Sigmoid colon (tissue), 3 donors: ENCODE results near the gene SIRT1.

Experiments used
- POLR2A ChIP-seq, 2 donors: fragments of 450-650 bp; IDR thresholded peaks; one replicate each; pipeline ENCODE4 v1.6.1; 2016; ENCODE audit warnings: antibody characterized with exemption in 2 of 2, mild to moderate bottlenecking in 2 of 2, moderate library complexity in 2 of 2
- TF ChIP-seq, protein P1 (sequence below), 4 experiments: fragments of 450-650 bp in 3 of 4; fragments of 200-600 bp in 1 of 4; IDR thresholded peaks; one replicate each; pipeline ENCODE4 v1.5.1; 2016 to 2019; ENCODE audit warnings: antibody characterized with exemption in 4 of 4, mild to moderate bottlenecking in 3 of 4, moderate library complexity in 2 of 4

DNA sequence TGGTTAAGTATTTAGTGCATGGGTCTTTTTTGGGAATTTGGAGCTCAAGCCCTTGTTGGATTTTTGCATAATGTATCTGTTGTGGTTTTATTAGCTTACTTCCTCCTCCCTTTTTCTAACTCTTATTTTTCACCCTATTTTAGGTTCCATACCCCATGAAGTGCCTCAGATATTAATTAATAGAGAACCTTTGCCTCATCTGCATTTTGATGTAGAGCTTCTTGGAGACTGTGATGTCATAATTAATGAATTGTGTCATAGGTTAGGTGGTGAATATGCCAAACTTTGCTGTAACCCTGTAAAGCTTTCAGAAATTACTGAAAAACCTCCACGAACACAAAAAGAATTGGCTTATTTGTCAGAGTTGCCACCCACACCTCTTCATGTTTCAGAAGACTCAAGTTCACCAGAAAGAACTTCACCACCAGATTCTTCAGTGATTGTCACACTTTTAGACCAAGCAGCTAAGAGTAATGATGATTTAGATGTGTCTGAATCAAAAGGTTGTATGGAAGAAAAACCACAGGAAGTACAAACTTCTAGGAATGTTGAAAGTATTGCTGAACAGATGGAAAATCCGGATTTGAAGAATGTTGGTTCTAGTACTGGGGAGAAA, 28.0 kb downstream of the SIRT1 start:
- TF ChIP-seq, protein P1, sequence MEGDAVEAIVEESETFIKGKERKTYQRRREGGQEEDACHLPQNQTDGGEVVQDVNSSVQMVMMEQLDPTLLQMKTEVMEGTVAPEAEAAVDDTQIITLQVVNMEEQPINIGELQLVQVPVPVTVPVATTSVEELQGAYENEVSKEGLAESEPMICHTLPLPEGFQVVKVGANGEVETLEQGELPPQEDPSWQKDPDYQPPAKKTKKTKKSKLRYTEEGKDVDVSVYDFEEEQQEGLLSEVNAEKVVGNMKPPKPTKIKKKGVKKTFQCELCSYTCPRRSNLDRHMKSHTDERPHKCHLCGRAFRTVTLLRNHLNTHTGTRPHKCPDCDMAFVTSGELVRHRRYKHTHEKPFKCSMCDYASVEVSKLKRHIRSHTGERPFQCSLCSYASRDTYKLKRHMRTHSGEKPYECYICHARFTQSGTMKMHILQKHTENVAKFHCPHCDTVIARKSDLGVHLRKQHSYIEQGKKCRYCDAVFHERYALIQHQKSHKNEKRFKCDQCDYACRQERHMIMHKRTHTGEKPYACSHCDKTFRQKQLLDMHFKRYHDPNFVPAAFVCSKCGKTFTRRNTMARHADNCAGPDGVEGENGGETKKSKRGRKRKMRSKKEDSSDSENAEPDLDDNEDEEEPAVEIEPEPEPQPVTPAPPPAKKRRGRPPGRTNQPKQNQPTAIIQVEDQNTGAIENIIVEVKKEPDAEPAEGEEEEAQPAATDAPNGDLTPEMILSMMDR (IDR thresholded peaks at IDR 0.05) = no peak
- TF ChIP-seq POLR2A (IDR thresholded peaks at IDR 0.05) = no peak
